NB4 (cell line): Measurements from ENCODE around the gene OSBPL7.

Experiments
- MYC ChIP-seq: IDR thresholded peaks from 2 replicates; pipeline ENCODE4 v1.6.1; 2011; ENCODE audit warnings: low read depth, low read length
- POLR2A ChIP-seq: IDR thresholded peaks from 2 replicates; pipeline ENCODE4 v1.6.1; 2011; ENCODE audit warnings: mild to moderate bottlenecking; ENCODE audit not compliant: insufficient read length; ENCODE audit errors: extremely low read depth
- TF ChIP-seq, protein P1 (sequence below): IDR thresholded peaks from one replicate; pipeline ENCODE4 v1.5.1; 2012; ENCODE audit warnings: low read depth, low read length
- TF ChIP-seq, protein P2 (sequence below): IDR thresholded peaks from 2 replicates; pipeline ENCODE4 v1.6.1; 2011; ENCODE audit warnings: low read depth, low read length

DNA sequence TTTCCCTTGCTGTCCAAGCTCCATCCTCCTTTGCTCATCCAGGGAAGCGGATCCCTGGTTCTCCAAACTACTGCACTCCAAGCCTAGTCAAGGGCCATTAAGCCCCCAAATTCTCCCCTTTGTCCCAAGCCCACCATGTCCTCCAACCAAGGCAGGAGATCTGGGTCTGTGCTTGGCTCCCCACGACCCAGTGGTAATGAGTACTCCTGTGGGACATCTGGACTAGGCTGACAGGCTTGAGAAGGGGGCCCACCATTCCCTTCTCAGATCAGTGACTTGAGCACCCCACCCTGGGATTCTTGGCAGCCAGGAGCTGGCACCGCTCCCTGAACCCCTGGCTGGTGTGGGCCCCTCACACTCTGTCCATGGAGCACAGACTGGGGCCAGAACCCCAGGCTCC, 17.1 kb downstream of the OSBPL7 start:
- TF ChIP-seq, protein P1, sequence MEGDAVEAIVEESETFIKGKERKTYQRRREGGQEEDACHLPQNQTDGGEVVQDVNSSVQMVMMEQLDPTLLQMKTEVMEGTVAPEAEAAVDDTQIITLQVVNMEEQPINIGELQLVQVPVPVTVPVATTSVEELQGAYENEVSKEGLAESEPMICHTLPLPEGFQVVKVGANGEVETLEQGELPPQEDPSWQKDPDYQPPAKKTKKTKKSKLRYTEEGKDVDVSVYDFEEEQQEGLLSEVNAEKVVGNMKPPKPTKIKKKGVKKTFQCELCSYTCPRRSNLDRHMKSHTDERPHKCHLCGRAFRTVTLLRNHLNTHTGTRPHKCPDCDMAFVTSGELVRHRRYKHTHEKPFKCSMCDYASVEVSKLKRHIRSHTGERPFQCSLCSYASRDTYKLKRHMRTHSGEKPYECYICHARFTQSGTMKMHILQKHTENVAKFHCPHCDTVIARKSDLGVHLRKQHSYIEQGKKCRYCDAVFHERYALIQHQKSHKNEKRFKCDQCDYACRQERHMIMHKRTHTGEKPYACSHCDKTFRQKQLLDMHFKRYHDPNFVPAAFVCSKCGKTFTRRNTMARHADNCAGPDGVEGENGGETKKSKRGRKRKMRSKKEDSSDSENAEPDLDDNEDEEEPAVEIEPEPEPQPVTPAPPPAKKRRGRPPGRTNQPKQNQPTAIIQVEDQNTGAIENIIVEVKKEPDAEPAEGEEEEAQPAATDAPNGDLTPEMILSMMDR = no peak
- TF ChIP-seq POLR2A (no peak), MYC (no peak)
- TF ChIP-seq, protein P2, sequence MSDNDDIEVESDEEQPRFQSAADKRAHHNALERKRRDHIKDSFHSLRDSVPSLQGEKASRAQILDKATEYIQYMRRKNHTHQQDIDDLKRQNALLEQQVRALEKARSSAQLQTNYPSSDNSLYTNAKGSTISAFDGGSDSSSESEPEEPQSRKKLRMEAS = no peak
